Gastroesophageal sphincter (tissue), 4 donors: ENCODE results near the gene PSAP. TPM values are rescaled to one million over a fixed set of nuclear protein-coding genes. Genes with fewer than 3 reads are reported as not detected.

Source experiments
- ATAC-seq: fragments of 150-250 bp; one replicate; pipeline ENCODE4 v1.9.1; 2016; ENCODE audit warnings: mild to moderate bottlenecking, moderate library complexity
- H3K27ac ChIP-seq, 4 donors: fragments of 200-600 bp; sonication (generic) in 3 of 4; 1 replicate in 3 of 4; 2 replicates in 1 of 4; pipeline ENCODE4 v1.5.1; 2016 to 2019
- H3K27me3 ChIP-seq: fragments of 200-600 bp; sonication (generic); one replicate; pipeline ENCODE4 v1.5.1; 2019
- H3K36me3 ChIP-seq, 2 donors: fragments of 200-600 bp; sonication (generic); one replicate each; pipeline ENCODE4 v1.5.1; 2019; ENCODE audit warnings: control low read depth in 1 of 2
- H3K4me1 ChIP-seq, 3 donors: fragments of 200-600 bp; sonication (generic); 1 replicate in 2 of 3; 2 replicates in 1 of 3; pipeline ENCODE4 v1.5.1; 2016 to 2019; ENCODE audit warnings: control low read depth in 2 of 3
- H3K4me3 ChIP-seq, 2 donors: fragments of 200-600 bp; sonication (generic); one replicate each; pipeline ENCODE4 v1.5.1; 2019; ENCODE audit warnings: mild to moderate bottlenecking in 1 of 2, moderate library complexity in 1 of 2
- H3K9me3 ChIP-seq, 3 donors: fragments of 200-600 bp; sonication (generic); one replicate each; pipeline ENCODE4 v1.5.1; 2017 to 2019; ENCODE audit warnings: control low read depth in 2 of 3
- CTCF ChIP-seq, 4 experiments: fragments of 200-600 bp in 2 of 4; fragments of 450-650 bp in 2 of 4; sonication (generic) in 1 of 4; IDR thresholded peaks; one replicate each; pipeline ENCODE4 v1.5.1; 2017 to 2019; ENCODE audit warnings: antibody characterized with exemption in 4 of 4, mild to moderate bottlenecking in 2 of 4, moderate library complexity in 2 of 4
- EP300 ChIP-seq: sonication (generic); formaldehyde crosslinking; IDR thresholded peaks from one replicate; pipeline ENCODE4 v1.6.1; 2017; ENCODE audit warnings: antibody characterized with exemption, mild to moderate bottlenecking
- POLR2A ChIP-seq, 2 donors: fragments of 450-650 bp; IDR thresholded peaks; one replicate each; pipeline ENCODE4 v1.6.1; 2017; ENCODE audit warnings: antibody characterized with exemption in 2 of 2, mild to moderate bottlenecking in 2 of 2, moderate library complexity in 1 of 2
- POLR2AphosphoS5 ChIP-seq: sonication (generic); formaldehyde crosslinking; IDR thresholded peaks from one replicate; pipeline ENCODE4 v1.6.1; 2017; ENCODE audit warnings: antibody characterized with exemption
- WGBS, 2 donors: methylation state at CpG; one replicate each; pipeline ENCODE4 v1.1.5; 2018; ENCODE audit warnings: low coverage in 1 of 2; 5-methylcytosine and 5-hydroxymethylcytosine counted together
- total RNA-seq, 4 donors: library from RNA; depleted of rRNA; stranded (reverse); fragments of >200 nt; gene quantifications; one replicate each; pipeline ENCODE4 v1.1.0, GENCODE V29; 2016

Gene PSAP
- total RNA-seq, 4 donors from 2014 or later, result 604 to 881 (median 718) TPM

GRCh38 chr10:71868192-71868697 lies 17.2 kb upstream of the PSAP start:
- Histone ChIP-seq H3K36me3 (no peaks in the 10 kb centered on the region), H3K4me3 (no peak overlapping the region), H3K27me3 (no peaks in the 10 kb centered on the region), H3K27ac (no peak overlapping the region), H3K4me1 (peaks cover 0 to 17% (median 5%) of the 10 kb centered on the region in 3 donors), H3K9me3 (no peaks in the 10 kb centered on the region)
- ATAC-seq, result peak; percentile 39
- WGBS, 2 donors, result 77 to 87% methylated on average over 3 of the region's 5 CpGs
- TF ChIP-seq EP300, result no peak
- TF ChIP-seq CTCF (IDR thresholded peaks at IDR 0.05), result no peak
- no peak for TF ChIP-seq POLR2AphosphoS5
- no peak for TF ChIP-seq POLR2A (IDR thresholded peaks at IDR 0.05)

- no peak for TF ChIP-seq CTCF (IDR thresholded peaks at IDR 0.05)
- TF ChIP-seq EP300, result no peak
- TF ChIP-seq POLR2A (IDR thresholded peaks at IDR 0.05), result no peak
- TF ChIP-seq POLR2AphosphoS5, result no peak
- WGBS, 2 donors, result 80% methylated on average over 1 of the region's 7 CpGs; no CpG with 5 or more reads in 1 of the 2 donors
- Histone ChIP-seq H3K27me3 (no peaks in the 10 kb centered on the region), H3K36me3 (no peaks in the 10 kb centered on the region), H3K4me1 (peaks cover 4 to 14% (median 11%) of the 10 kb centered on the region in 3 donors), H3K9me3 (no peaks in the 10 kb centered on the region), H3K4me3 (no peak overlapping the region), H3K27ac (no peak overlapping the region)
- ATAC-seq, result no peak
Observed at GRCh38 chr10:71865561-71866041, 14.6 kb upstream of the PSAP start.

GRCh38 chr10:71864911-71865361 lies 13.9 kb upstream of the PSAP start:
- 67 to 78% methylated on average over 1 to 3 of the region's 5 CpGs for WGBS, 2 donors
- TF ChIP-seq POLR2AphosphoS5 (no peak), EP300 (no peak), CTCF (IDR thresholded peaks at IDR 0.05) (no peak), POLR2A (IDR thresholded peaks at IDR 0.05) (no peak)

GRCh38 chr10:71863203-71863602 lies 12.2 kb upstream of the PSAP start:
- Histone ChIP-seq H3K9me3 (no peaks in the 10 kb centered on the region), H3K27ac (peak overlapping the region in 1 of 4 donors; percentile 86), H3K4me1 (peaks cover 4 to 28% (median 16%) of the 10 kb centered on the region in 3 donors), H3K36me3 (no peaks in the 10 kb centered on the region), H3K4me3 (no peak overlapping the region), H3K27me3 (no peaks in the 10 kb centered on the region)
- no peak for TF ChIP-seq CTCF (IDR thresholded peaks at IDR 0.05)
- no peak for TF ChIP-seq POLR2AphosphoS5
- TF ChIP-seq EP300, result no peak
- no peak for TF ChIP-seq POLR2A (IDR thresholded peaks at IDR 0.05)
- WGBS, 2 donors, result 88 to 89% methylated on average over 6 of the region's 6 CpGs
- no peak for ATAC-seq

More at GRCh38 chr10:71864911-71865361, 13.9 kb upstream of the PSAP start:
- no peak for ATAC-seq
- H3K4me1 ChIP-seq, result peaks cover 4 to 21% (median 15%) of the 10 kb centered on the region in 3 donors
- no peaks in the 10 kb centered on the region for H3K27me3 ChIP-seq
- no peak overlapping the region for H3K27ac ChIP-seq
- H3K36me3 ChIP-seq, result no peaks in the 10 kb centered on the region
- no peaks in the 10 kb centered on the region for H3K9me3 ChIP-seq
- H3K4me3 ChIP-seq, result no peak overlapping the region
